Hepatocyte (in vitro differentiated cells): ENCODE results near the gene GTF2F2. TPM values are rescaled to one million over a fixed set of nuclear protein-coding genes. Genes with fewer than 3 reads are reported as not detected.

Experiments
- DNase-seq: peaks from one replicate; pipeline ENCODE4 v3.0.0-alpha.2; 2016; ENCODE audit warnings: low spot score
- H2AFZ ChIP-seq: fragments of 200-600 bp; sonication (generic); 2 replicates; pipeline ENCODE4 v1.6.0; 2016; ENCODE audit warnings: antibody characterized with exemption, mild to moderate bottlenecking
- H3K27ac ChIP-seq: fragments of 200-600 bp; sonication (generic); 2 replicates; pipeline ENCODE4 v1.5.1; 2016; ENCODE audit warnings: mild to moderate bottlenecking
- H3K27me3 ChIP-seq: fragments of 200-600 bp; sonication (generic); 2 replicates; pipeline ENCODE4 v1.6.1; 2016
- H3K36me3 ChIP-seq: fragments of 200-600 bp; sonication (generic); replicated peaks from 2 replicates; pipeline ENCODE4 v1.5.1; 2016; ENCODE audit warnings: low read depth; ENCODE audit not compliant: insufficient read depth
- H3K4me1 ChIP-seq: fragments of 200-600 bp; sonication (generic); 2 replicates; pipeline ENCODE4 v1.5.1; 2016; ENCODE audit warnings: mild to moderate bottlenecking, moderate library complexity; ENCODE audit not compliant: insufficient read depth
- H3K4me2 ChIP-seq: fragments of 200-600 bp; sonication (generic); 2 replicates; pipeline ENCODE4 v1.6.0; 2016
- H3K4me3 ChIP-seq: fragments of 200-600 bp; sonication (generic); 2 replicates; pipeline ENCODE4 v1.5.1; 2016; ENCODE audit warnings: mild to moderate bottlenecking
- H3K79me2 ChIP-seq: fragments of 200-600 bp; sonication (generic); 2 replicates; pipeline ENCODE4 v1.6.0; 2017; ENCODE audit warnings: mild to moderate bottlenecking
- H3K9me2 ChIP-seq: fragments of 200-600 bp; sonication (generic); replicated peaks from 2 replicates; pipeline ENCODE4 v1.6.0; 2017; ENCODE audit warnings: mild to moderate bottlenecking; ENCODE audit not compliant: insufficient read depth
- H3K9me3 ChIP-seq: fragments of 200-600 bp; sonication (generic); 2 replicates; pipeline ENCODE4 v1.5.1; 2016; ENCODE audit warnings: low read depth, mild to moderate bottlenecking
- H4K20me1 ChIP-seq: fragments of 200-600 bp; sonication (generic); 2 replicates; pipeline ENCODE4 v1.6.0; 2016; ENCODE audit warnings: mild to moderate bottlenecking; ENCODE audit not compliant: insufficient read depth, poor library complexity, severe bottlenecking
- EZH2 ChIP-seq: fragments of 200-600 bp; sonication (generic); IDR thresholded peaks from 2 replicates; pipeline ENCODE4 v1.6.1; 2016; ENCODE audit warnings: antibody characterized with exemption, mild to moderate bottlenecking, borderline replicate concordance
- EZH2phosphoT487 ChIP-seq: fragments of 200-600 bp; sonication (generic); IDR thresholded peaks from one replicate; pipeline ENCODE4 v1.6.1; 2018; ENCODE audit warnings: antibody characterized with exemption, mild to moderate bottlenecking, low read depth, moderate library complexity; ENCODE audit not compliant: unreplicated experiment, severe bottlenecking
- WGBS: methylation state at CpG from one replicate; pipeline ENCODE4 v1.1.6; 2016; ENCODE audit warnings: low lambda C conversion rate; ENCODE audit errors: missing lambda C conversion rate; 5-methylcytosine and 5-hydroxymethylcytosine counted together
- polyA plus RNA-seq: library from polyadenylated mRNA; unstranded; fragments of >200 nt; fragmentation: Nextera tagmentation; extraction: Ambion mirVana; gene quantifications from 2 replicates; pipeline ENCODE4 v1.2.1, GENCODE V29; 2016
- total RNA-seq: library from RNA; depleted of rRNA; stranded (reverse); fragments of >200 nt; gene quantifications from 2 replicates; pipeline ENCODE4 v1.2.3, GENCODE V29; 2014
- TF ChIP-seq, protein P1 (sequence below): fragments of 200-600 bp; sonication (generic); IDR thresholded peaks from 2 replicates; pipeline ENCODE4 v1.5.1; 2016; ENCODE audit warnings: antibody characterized with exemption, mild to moderate bottlenecking; ENCODE audit not compliant: poor library complexity

The GTF2F2 gene
- total and polyA plus RNA-seq, 2 experiments from 2014 or later, result 25.7 to 26.7 TPM

DNA sequence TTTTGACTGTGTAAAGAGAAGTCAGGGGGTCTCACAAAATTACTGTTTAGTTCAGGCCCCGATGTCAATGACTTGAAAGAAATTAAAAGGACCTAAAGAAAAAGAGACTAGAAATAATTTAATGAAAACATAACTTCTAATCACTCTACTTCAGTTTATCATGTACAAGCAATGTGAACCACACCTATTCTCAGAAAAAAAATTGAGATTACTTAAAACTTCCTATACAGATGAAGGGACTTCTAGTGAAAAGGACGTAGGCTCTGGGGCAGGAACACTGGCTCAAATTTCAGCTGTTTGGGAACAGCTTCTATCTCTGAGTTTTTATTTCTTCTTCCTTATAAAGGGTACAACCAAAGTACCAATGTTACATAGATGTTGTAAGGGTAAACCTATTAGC, 182.7 kb downstream of the GTF2F2 start:
- Histone ChIP-seq H3K27ac (no peak overlapping the region), H3K4me2 (no peak overlapping the region), H3K27me3 (no peaks in the 10 kb centered on the region), H3K36me3 (no peaks in the 10 kb centered on the region), H3K4me3 (no peak overlapping the region), H3K4me1 (no peaks in the 10 kb centered on the region), H2AFZ (no peak overlapping the region), H3K79me2 (no peaks in the 10 kb centered on the region), H3K9me2 (no peaks in the 10 kb centered on the region), H4K20me1 (no peaks in the 10 kb centered on the region), H3K9me3 (no peaks in the 10 kb centered on the region)
- no peak for DNase-seq
- TF ChIP-seq EZH2 (no peak), EZH2phosphoT487 (no peak)
- TF ChIP-seq, protein P1, sequence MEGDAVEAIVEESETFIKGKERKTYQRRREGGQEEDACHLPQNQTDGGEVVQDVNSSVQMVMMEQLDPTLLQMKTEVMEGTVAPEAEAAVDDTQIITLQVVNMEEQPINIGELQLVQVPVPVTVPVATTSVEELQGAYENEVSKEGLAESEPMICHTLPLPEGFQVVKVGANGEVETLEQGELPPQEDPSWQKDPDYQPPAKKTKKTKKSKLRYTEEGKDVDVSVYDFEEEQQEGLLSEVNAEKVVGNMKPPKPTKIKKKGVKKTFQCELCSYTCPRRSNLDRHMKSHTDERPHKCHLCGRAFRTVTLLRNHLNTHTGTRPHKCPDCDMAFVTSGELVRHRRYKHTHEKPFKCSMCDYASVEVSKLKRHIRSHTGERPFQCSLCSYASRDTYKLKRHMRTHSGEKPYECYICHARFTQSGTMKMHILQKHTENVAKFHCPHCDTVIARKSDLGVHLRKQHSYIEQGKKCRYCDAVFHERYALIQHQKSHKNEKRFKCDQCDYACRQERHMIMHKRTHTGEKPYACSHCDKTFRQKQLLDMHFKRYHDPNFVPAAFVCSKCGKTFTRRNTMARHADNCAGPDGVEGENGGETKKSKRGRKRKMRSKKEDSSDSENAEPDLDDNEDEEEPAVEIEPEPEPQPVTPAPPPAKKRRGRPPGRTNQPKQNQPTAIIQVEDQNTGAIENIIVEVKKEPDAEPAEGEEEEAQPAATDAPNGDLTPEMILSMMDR, result no peak
- 78% methylated on average over 2 of the region's 2 CpGs for WGBS

DNA sequence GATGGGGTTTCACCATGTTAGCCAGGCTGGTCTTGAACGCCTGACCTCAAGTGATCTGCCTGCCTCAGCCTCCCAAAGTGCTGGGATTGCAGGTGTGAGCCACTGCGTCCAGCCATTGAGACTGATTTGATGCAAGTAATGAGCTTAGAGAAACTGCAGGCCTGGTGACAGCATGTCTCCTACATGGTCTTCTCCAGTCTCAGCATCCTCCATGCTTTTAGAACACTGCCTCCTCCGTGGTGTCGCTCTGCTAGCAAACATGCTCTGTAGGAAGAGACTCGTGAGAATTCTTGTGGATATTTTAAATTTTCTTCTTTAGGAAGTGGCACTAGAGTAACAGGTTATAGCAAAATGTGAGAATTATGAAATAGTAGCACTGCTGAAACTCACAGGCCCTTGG, 183.6 kb downstream of the GTF2F2 start:
- Histone ChIP-seq H3K4me1 (no peaks in the 10 kb centered on the region), H3K4me2 (no peak overlapping the region), H3K79me2 (no peaks in the 10 kb centered on the region), H4K20me1 (no peaks in the 10 kb centered on the region), H3K9me3 (no peaks in the 10 kb centered on the region), H3K4me3 (no peak overlapping the region), H3K36me3 (no peaks in the 10 kb centered on the region), H3K9me2 (no peaks in the 10 kb centered on the region), H2AFZ (no peak overlapping the region), H3K27ac (no peak overlapping the region), H3K27me3 (no peaks in the 10 kb centered on the region)
- TF ChIP-seq, protein P1, result no peak
- TF ChIP-seq EZH2phosphoT487 (no peak), EZH2 (no peak)
- no peak for DNase-seq
- WGBS, result 94% methylated on average over 5 of the region's 5 CpGs

DNA sequence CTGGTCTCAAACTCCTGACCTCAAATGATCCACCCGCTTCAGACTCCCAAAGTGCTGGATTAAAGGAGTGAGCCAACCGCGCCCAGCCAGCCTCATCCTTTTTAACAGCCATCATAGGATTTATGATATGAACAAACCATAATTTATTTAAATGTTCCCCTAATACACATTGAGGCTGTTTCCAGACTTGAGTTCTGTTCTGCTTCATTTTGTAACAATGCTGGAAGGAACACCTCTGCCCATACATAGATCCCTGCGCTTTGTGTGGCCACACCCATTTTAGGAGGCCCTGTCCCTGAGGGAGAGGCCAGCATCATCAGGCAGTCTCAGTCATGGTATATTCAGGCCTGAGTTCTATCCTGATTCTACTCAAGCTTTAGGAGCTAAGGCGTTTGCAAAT, 184.8 kb downstream of the GTF2F2 start:
- Histone ChIP-seq H3K27ac (no peak overlapping the region), H2AFZ (no peak overlapping the region), H3K4me2 (no peak overlapping the region), H3K36me3 (no peaks in the 10 kb centered on the region), H3K79me2 (no peaks in the 10 kb centered on the region), H3K27me3 (no peaks in the 10 kb centered on the region), H4K20me1 (no peaks in the 10 kb centered on the region), H3K4me3 (no peak overlapping the region), H3K9me3 (no peaks in the 10 kb centered on the region), H3K4me1 (no peaks in the 10 kb centered on the region), H3K9me2 (no peaks in the 10 kb centered on the region)
- DNase-seq, result no peak
- no peak for TF ChIP-seq EZH2phosphoT487
- WGBS, result 81% methylated on average over 5 of the region's 5 CpGs

DNA sequence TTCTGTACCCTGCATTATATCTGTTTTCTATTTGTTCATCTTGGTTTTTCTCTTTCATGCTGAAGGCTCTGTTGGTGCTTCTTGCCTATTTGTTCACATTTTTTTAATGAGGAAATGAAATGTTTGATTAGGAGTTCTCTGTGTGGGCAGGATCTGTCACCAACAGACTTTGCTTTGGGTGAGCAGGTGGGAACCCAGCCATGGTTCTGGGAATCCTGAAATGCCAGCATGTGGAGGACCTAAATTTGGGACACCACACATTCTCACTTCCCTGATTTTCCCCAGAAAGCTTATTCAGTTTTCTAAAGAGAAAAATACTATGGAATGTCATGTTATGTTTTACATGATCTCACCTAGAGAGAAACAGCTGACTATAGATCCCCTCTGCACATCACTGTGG, 186.7 kb downstream of the GTF2F2 start:
- H3K9me3 ChIP-seq, result no peaks in the 10 kb centered on the region
- H3K79me2 ChIP-seq, result no peaks in the 10 kb centered on the region
- no peaks in the 10 kb centered on the region for H3K27me3 ChIP-seq
- no peaks in the 10 kb centered on the region for H3K9me2 ChIP-seq
- no peaks in the 10 kb centered on the region for H3K4me1 ChIP-seq
- H3K36me3 ChIP-seq, result no peaks in the 10 kb centered on the region
- no peak overlapping the region for H3K4me3 ChIP-seq
- no peak for DNase-seq
- no peak overlapping the region for H3K4me2 ChIP-seq
- H3K27ac ChIP-seq, result no peak overlapping the region
- no peaks in the 10 kb centered on the region for H4K20me1 ChIP-seq
- H2AFZ ChIP-seq, result no peak overlapping the region
- TF ChIP-seq EZH2phosphoT487 (no peak), EZH2 (no peak)
- TF ChIP-seq, protein P1, result no peak
